Measurements from ENCODE around the gene CD63. TPM values are rescaled to one million over a fixed set of nuclear protein-coding genes. Genes with fewer than 3 reads are reported as not detected.

Gene CD63
- total RNA-seq, 2 donors from 2014 or later, result 129 to 180 TPM

- ATAC-seq, result peak; percentile 51 to 81
- no peaks in the 10 kb centered on the region for H3K36me3 Mint-ChIP-seq
Observed at GRCh38 chr12:55717011-55718007, 11.5 kb downstream of the CD63 start.

GRCh38 chr12:55716582-55716957 is 12.2 kb downstream of the CD63 start:
- H3K36me3 Mint-ChIP-seq, result no peaks in the 10 kb centered on the region
- DNase-seq (ENCODE audit: low spot score in 2 of 2) (no peak), ATAC-seq (no peak)
- H3K9me3 Mint-ChIP-seq, result no peaks in the 10 kb centered on the region
- H3K27ac Mint-ChIP-seq, result peak overlapping the region; percentile 92 to 99

More at GRCh38 chr12:55717011-55718007, 11.5 kb downstream of the CD63 start:
- H3K9me3 Mint-ChIP-seq, result no peaks in the 10 kb centered on the region
- peak in 1 of 2 donors; percentile 71 for DNase-seq (ENCODE audit: low spot score in 2 of 2)
- H3K27ac Mint-ChIP-seq, result peak overlapping the region; percentile 92 to 99

DNA sequence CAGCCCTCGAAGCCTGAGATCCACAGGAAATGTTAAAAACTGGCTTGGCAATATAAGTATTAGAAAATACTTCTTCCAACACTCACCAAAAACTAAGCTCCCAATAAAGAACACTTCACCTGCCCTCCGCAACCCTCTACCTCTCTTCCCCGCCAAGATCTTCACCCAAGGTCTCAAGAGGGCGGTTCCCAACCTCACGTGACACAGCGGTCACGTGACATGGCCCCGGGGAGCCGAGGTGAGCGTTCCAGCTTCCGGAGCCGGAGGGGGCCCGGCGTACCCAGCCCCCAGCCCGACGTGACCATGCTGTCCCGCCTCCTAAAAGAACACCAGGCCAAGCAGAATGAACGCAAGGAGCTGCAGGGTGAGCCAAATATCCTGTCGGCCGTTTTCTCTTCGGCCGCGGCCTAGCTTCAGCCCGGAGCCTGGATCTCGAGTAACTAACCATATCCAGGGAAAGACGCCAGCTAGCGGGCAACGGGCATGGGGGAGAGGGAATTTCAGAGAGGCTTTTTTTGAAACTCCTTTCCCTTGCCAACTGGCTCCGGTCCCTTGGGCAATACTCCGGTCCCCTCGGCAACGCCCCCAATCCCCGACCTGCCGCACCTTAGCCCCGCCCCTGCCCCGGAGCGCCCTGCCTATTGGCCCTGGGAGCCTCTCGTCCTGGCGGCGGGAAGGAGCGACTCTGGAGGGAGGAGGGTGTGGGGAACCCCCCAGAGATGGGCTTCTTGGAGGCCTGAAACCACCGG is 12.8 kb downstream of the CD63 start, which contains the start of gene BLOC1S1:
TSS of gene BLOC1S1 (plus strand) at position 214 of the 749 bp plus-strand sequence. CDS start at position 220, 6 bp downstream.
- DNase-seq (ENCODE audit: low spot score in 2 of 2) (peak; percentile 90 to 96), ATAC-seq (peak; percentile 80 to 96)
- Mint-ChIP-seq H3K36me3 (no peaks in the 10 kb centered on the region), H3K27ac (peak within 1 kb of the TSS; percentile 92 to 99), H3K9me3 (no peaks in the 10 kb centered on the region)

DNA sequence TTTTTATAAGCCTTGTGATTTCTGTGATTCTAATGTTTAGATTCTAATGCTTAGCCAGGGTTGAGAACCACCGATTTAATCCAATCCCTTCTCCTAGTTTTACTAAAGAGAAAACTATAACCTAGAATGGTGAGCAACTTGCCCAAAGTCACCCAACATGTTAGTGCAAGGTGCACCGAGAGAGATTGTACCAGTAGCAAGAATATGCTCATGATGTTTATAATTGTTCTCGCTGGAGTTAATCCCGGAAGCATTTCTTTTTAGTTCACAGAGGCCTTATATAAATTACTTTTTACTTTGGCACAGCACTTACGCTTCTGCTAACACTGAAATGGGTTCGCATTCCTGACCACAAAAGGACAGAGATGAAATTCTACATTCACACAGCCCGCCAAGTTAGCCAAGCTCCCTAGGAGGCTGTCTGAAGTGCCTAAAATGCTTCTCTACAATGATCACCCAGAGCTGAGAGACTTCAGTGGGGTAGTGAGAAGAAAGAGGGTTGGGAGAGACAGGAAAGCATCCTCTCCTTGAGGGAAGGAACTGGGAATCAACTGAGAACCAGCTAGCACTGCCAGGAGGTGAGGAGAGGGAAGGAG is 13.5 kb downstream of the CD63 start:
- DNase-seq (ENCODE audit: low spot score in 2 of 2), result no peak
- Mint-ChIP-seq H3K27ac (peak overlapping the region; percentile 92 to 99), H3K9me3 (no peaks in the 10 kb centered on the region), H3K36me3 (no peaks in the 10 kb centered on the region)
- ATAC-seq, result no peak

GRCh38 chr12:55713721-55714120 is 15.1 kb downstream of the CD63 start:
- no peak for ATAC-seq
- Mint-ChIP-seq H3K36me3 (no peaks in the 10 kb centered on the region), H3K9me3 (no peaks in the 10 kb centered on the region)

DNA sequence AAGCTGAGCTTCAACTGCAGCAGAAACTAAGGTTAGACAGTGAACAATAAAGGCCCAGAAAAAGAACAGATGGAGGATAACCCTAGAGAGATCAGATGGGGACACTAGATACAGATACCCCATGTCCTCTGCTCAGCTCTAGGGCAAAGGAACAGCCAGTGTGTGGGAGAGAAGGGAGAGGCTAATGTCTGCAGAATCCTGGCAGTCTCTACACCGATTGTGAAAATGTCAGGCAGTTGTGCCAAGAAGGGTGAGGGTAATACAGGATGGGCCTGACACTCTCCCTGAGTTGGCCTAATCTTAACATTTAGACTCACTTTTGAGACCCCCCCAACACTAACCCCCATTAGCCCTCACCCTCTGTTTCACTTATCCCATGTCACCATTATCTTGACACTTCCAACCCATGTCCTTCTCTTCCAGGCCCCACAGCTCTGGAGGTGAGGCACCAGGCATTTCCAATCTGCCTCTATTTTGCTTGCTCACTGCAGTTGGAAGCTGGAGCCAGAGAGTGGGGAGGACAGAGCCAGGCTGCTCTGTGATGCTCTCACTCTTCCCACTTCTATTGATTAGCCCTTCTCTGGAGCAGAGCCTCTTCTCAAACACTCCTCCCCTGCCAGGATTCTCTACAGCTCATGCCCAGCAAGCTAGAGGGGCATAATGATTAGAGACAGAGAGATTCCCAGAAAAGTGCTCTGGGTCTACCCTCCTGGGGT is 16.0 kb downstream of the CD63 start:
- H3K27ac Mint-ChIP-seq, result no peak overlapping the region
- H3K36me3 Mint-ChIP-seq, result no peaks in the 10 kb centered on the region
- ATAC-seq, result no peak
- H3K9me3 Mint-ChIP-seq, result no peaks in the 10 kb centered on the region
- DNase-seq (ENCODE audit: low spot score in 2 of 2), result no peak

More at GRCh38 chr12:55713721-55714120, 15.1 kb downstream of the CD63 start:
- H3K27ac Mint-ChIP-seq, result no peak overlapping the region
- no peak for DNase-seq (ENCODE audit: low spot score in 2 of 2)

- no peaks in the 10 kb centered on the region for H3K36me3 Mint-ChIP-seq
- no peak for ATAC-seq
- DNase-seq (ENCODE audit: low spot score in 2 of 2), result no peak
Observed at GRCh38 chr12:55711786-55712553, 16.8 kb downstream of the CD63 start.

DNA sequence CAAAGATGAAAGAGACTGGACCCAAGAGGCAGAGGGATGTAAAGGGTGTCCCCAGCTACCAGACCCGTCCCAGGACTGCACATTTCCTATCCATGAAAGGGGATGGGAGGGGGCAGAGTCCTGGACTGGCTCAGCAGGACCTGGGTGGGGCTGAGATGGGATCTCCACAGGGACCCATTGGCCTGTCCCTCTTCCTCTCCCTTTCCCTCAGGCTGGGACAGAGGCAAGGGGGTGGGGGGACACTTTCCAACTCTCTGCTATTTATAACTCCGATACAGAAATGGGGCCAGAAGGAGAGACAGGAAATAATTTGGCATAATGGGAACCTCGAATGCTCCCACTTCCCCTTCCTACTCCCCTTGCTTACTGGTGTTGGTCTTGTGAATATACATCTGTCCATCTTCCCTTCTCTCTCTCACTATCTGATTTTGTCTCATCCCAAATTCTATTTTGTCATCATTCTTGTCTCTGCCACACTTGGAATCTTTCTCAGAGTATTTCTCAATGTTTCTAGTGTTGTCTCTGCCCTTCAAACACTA is 20.0 kb downstream of the CD63 start:
- Mint-ChIP-seq H3K9me3 (no peaks in the 10 kb centered on the region), H3K36me3 (no peaks in the 10 kb centered on the region), H3K27ac (peak overlapping the region in 1 of 2 donors; percentile 70)
- no peak for DNase-seq (ENCODE audit: low spot score in 2 of 2)
- no peak for ATAC-seq

More at GRCh38 chr12:55711786-55712553, 16.8 kb downstream of the CD63 start:
- no peaks in the 10 kb centered on the region for H3K9me3 Mint-ChIP-seq
- no peak overlapping the region for H3K27ac Mint-ChIP-seq

- ATAC-seq (peak; percentile 83 to 90), DNase-seq (ENCODE audit: low spot score in 2 of 2) (peak in 1 of 2 donors; percentile 72)
- Mint-ChIP-seq H3K9me3 (no peaks in the 10 kb centered on the region), H3K27ac (peak within 1 kb of the TSS in 1 of 2 donors; percentile 70), H3K36me3 (no peaks in the 10 kb centered on the region)
Observed at GRCh38 chr12:55707841-55708694, 20.7 kb downstream of the CD63 start, which contains the start of gene ITGA7. TSS of gene ITGA7 (minus strand) at chr12:55707904. CDS start at chr12:55707682, 222 bp downstream.

GRCh38 chr12:55707219-55707671 is 21.6 kb downstream of the CD63 start:
- Mint-ChIP-seq H3K27ac (no peak overlapping the region), H3K36me3 (no peaks in the 10 kb centered on the region), H3K9me3 (no peaks in the 10 kb centered on the region)
- ATAC-seq, result peak; percentile 29 to 45
- no peak for DNase-seq (ENCODE audit: low spot score in 2 of 2)

DNA sequence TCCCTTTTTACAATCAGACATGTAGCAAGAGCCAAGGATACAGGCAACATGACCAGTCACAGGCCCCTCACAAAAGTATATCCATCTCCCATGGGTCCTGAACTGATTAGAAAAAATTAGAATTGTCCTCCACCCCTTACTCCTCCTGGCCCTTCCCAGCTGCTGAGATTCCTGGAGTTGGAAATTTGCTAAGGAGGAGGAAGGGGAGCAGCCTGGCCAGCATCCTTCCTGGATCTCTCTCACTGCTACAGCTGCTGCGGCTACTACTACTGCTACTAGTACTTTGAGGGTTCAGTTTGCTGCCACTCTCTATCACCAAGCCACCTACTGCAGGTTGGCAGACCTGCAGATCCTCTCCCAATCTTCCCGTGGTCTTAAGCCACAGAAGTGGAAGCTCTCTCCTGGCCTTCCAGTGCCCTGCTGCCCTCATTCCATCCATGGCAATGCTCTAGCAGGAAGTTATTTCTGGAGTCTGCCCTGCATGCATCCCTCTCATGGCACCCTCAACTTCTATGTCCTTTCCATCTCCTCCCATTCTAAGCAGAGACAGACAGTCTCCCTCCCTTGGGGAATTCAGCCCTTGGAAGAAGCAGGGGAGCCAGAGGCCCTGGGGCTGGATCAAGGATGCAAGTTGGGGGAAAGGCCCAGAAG is 22.1 kb downstream of the CD63 start:
- DNase-seq (ENCODE audit: low spot score in 2 of 2) (no peak), ATAC-seq (no peak)
- Mint-ChIP-seq H3K27ac (no peak overlapping the region), H3K9me3 (no peaks in the 10 kb centered on the region), H3K36me3 (no peaks in the 10 kb centered on the region)

- Mint-ChIP-seq H3K9me3 (no peaks in the 10 kb centered on the region), H3K36me3 (no peaks in the 10 kb centered on the region), H3K27ac (no peak overlapping the region)
- no peak for DNase-seq (ENCODE audit: low spot score in 2 of 2)
- peak in 1 of 2 donors; percentile 47 for ATAC-seq
Observed at GRCh38 chr12:55705782-55706402, 22.9 kb downstream of the CD63 start.

DNA sequence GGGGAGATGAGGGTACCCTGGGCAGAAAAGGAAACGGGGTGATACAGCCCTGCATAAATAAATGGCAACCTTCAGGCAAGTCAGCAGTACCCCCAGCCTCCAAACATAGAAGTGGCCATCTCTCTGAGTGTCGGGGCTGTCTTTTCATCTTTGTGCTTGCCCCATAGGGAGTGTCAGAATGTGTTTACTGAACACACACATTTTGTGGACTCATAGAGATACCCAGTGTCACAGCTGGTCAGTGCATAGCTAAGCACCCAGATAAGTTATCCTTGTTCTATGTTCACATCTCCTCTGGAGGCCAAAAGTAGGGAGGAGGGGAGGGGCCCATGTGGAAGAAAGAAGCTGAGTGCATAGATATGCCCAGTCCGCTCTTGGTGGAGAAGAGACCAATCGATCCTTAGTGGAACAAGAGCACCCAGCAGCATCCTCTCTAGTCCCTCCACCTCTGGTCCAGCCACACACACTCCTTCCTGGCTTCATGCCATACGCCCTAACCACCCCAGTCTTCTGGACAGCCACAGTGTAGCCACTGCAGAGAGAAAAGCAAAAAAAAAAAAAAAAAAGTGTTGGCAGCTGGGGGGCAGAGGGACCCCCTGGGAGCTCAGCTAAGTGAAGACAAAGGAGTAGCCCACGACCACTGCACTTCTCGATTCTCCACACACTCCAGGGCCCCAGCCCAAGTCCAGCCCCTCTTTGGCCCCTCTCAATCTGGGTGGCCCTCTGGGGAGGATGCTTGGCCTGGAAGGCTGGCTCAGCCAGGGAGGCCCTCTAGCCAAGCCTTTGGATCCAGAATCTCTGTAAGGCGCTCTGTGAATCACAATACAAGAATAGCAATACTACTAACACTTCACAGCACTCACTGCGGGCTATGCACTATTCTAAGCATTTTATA is 23.7 kb downstream of the CD63 start:
- no peak for DNase-seq (ENCODE audit: low spot score in 2 of 2)
- Mint-ChIP-seq H3K36me3 (no peaks in the 10 kb centered on the region), H3K9me3 (no peaks in the 10 kb centered on the region), H3K27ac (no peak overlapping the region)
- no peak for ATAC-seq

All from activated naive CD4-positive, alpha-beta T cell treated with anti-CD3 and anti-CD28 coated beads, Interleukin-2, amount 50 U/mL, for 72 hours (primary cell).